GM19452 (cell line): ENCODE measurements around the gene NOVA2.
A peak's percentile ranks its signal among the peaks of the same experiment; 100 is the strongest.

Experiments used
- ATAC-seq: cut with Tn5 transposase; IDR thresholded peaks from one replicate; pipeline ENCODE4 v1.9.1; 2021; ENCODE audit not compliant: unreplicated experiment

The NOVA2 gene

DNA sequence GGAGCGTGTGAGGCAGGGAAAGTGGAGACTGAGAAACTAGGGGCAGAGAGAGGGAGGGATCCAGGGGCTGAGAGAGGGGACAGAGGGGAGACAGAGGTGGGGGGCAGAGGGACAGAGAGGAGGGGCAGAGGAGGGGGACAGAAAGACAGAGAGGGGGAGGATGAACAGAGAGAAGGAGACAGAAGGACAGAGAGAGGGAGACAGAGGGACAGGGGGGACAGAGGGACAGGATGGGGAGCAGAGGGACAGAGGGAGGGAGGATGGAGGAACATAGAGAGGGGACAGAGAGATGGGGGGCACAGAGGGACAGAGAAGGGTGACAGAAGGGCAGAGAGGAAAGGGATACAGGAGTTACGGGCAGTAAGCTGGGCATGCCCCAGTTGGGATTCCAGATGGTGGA, 44.4 kb downstream of the NOVA2 start:
- ATAC-seq = no peak

DNA sequence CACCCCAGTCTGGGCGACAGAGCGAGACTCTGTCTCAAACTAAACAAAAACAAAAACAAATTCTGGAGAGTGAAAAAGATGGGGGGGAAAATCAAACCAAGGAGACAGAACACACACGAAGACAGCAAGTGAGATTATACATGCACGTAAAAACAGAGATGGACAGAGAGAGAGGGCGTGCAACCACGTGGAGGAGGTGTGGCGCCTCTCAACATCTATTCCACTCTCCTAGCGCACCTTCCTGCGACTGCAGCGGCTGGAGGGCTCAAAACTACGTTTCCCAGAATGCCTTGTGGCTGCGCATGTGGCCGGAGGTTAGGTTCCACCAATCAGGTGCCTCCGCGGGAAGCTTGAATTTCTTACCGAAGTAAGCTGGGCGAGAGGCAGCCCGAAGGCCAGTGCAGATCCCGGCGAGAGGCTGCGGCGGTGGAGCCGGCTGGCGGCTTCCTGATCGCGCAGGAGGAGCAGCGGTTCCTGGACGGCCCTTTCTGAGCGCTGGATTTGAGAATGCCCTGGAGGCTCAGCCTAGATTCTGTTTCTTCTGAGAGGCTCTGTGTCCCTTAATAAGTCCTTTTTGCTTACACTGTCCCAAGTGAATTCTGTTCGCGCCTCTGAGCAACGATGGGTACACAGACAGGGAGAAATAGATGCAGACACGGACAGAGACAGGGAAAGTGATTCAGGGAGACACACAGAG, 46.0 kb downstream of the NOVA2 start:
- ATAC-seq = peak; percentile 83

DNA sequence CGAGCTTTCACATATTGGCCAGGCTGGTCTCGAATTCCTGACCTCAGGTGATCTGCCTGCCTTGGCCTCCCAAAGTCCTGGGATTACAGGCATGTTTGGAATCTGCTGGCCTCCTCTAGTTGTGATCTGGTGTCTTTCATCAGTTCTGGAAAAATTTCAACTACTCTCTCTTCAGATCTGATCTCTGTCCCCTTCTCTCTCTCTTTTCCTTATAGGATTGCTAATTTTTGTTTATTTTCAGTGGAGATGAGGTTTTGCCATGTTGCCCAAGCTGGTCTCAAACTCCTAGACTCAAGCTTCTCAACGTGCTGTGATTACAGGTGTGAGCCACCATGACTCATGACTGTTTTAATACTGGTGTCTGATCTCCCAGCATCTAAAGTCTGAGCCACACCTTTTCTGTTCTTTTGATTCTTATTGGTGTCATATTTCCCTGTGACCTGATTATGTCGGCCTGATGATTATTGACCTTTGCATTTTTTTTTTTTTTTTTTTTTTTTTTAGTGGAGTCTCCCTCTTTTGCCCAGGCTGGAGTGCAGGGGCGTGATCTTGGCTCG, 48.7 kb downstream of the NOVA2 start:
- no peak for ATAC-seq

DNA sequence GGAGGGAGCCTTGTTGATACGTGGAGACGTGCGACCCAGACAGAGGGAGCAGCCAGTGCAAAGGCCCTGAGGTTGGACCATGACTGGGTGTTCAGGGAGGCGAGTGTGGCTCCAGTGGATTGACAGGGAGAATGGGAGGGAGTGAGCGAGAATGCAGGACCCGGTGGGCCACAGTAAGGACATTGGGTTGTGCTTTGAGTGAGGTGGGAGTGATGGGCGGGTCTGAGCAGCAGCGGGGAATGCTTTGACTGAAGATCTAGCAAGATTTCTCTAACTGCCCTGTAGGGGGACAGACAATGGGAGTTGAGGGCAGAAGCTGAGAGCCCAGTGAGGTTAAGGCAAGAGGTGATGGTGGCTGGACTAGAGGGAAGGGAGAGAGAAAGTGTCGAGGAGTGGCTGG, 51.4 kb downstream of the NOVA2 start:
- ATAC-seq = no peak

DNA sequence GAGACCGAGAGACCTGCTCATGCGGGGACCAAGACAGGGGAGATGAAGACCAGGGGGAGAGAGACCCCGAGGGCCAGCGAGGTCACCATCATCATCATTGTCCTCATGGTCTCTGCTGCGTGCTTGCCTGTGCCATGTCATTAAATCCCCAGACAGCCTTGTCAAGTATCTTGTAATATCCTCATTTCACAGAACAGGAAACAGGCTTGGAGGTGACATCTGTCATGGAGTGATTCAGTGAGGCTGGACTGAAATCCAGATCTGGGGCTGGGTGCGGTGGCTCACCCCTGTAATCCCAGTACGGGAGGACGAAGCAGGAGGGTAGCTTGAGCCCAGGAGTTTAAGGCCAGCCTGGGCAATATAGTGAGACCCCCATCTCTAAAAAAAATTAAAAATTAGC, 53.2 kb downstream of the NOVA2 start:
- no peak for ATAC-seq

DNA sequence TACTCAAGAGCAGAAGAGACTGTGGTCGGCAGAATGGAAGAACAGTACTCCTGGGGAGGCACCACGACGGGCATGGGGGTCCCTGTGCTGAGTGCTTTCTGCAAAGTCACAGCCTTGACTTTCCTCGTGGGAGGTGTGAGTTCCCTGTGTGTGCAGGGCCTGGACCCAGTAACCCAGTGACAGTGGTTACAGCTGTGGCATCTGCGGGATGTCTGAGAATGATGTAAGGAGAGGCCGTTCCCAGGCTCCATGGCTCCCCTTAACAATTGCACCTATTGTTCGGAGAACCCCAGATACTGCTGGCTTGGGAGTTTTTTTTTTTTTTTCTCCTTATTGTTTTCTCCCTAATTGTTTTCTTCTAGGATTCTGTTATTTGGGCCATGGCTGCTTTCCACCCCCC, 54.0 kb downstream of the NOVA2 start:
- no peak for ATAC-seq

DNA sequence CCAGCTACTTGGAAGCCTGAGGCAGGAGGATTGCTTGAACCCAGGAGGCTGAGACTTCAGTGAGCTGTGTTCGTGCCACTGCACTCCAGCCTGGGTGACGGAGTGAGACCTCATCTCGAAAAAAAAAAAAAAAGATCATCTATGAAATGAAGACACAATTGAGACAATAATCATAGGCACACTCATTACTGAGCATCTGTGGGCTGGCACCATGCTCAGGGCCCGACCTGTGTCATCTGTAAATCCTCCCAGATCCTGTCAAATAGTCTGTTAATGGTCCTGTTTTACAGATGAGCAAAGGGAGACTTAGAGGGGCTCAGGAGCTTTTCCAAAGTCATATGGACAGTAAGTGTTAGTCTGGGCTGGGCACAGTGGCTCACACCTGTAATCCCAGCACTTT, 54.9 kb downstream of the NOVA2 start:
- no peak for ATAC-seq

- ATAC-seq = no peak
Measured at GRCh38 chr19:45917421-45918091, 56.1 kb downstream of the NOVA2 start.

- no peak for ATAC-seq
Measured at GRCh38 chr19:45913874-45914830, 59.5 kb downstream of the NOVA2 start, which contains the start of gene NANOS2. Gene NANOS2 (minus strand): TSS chr19:45914778. CDS start chr19:45914693, 85 bp downstream.

- ATAC-seq = no peak
Measured at GRCh38 chr19:45911291-45911690, 62.4 kb downstream of the NOVA2 start.

DNA sequence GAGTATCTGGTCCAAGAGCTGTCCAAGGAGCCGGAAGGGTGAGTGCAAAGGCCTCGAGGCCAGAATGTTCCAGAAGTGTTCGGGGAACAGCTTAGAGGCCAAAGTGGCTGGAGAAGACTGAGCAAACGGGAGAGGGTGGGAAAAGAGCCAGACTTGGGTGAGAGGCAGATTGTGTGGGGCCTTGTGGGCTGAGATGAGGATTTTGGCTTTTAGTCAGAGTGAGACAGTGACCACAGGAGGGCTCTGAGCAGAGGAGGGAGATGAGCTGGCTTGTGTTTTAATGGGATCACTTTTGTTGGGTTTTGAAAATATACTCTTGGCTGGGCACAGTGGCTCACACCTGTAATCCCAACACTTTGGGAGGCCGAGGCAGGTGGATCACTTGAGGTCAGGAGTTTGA, 64.7 kb downstream of the NOVA2 start:
- no peak for ATAC-seq

GRCh38 chr19:45906221-45906620, 67.4 kb downstream of the NOVA2 start:
- no peak for ATAC-seq

DNA sequence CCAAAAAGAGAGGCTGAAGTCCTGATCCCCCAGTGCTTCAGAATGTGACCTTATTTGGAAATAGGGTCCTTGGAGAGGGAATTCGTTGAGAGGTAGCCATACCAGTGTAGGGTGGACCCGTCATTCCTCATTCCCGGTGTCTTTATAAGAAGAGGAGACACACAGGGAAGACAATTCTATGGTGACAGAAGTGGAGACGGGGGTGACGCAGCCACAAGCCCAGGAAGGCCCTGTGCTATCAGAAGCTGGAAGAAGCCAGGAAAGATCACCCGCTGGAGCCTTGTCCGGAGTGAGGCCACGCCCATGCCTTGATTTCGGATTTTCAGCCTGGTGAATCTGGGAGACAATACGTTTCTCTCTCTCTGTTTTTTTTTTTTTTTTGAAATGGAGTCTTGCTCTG, 68.7 kb downstream of the NOVA2 start:
- no peak for ATAC-seq

DNA sequence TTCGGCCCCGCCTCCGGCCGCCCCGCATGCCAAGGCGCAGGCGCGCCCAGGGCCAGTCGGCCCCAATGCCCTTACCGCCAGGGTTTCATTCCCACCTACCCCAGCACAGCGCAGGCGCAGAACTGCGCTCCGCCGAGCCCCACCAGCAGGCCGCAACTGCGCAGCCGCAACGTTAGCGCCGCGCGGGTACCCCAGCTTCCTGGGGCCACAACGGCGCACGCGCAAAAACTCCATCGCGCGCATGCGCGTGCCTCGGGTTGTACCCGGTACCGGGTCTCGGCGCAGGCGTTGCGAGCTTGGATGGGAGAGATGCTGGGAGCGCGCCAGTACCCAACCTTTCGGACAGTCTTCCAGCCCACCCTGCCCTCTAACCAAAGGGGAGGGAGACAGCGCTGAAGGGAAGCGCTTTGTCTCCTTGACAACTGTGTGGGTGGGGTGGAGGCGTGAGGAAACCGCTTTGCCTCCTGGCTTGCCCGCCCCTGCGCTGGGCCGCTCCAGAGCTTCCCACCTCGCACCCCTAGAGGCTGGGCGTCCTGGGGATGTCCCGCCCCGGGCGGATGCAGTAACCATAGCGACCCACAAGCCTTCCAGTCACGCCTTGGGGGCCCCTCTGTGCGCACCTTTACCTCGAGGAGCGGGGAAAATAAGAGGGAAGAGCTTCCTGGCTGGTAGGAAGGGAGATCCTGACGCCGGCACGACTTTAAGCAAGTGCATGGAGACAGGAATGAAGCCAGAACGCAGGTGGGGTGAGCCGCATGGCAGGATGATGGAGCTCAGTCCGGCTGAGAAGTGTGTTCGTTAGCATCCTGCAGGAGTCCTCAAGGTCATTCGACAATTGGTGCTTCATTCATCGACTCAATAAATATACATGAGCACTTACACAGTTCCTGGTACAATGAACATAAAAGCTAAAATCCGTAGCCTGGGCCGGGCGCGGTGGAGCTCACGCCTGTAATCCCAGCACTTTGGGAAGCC, 70.7 kb downstream of the NOVA2 start:
- peak; percentile 88 for ATAC-seq

DNA sequence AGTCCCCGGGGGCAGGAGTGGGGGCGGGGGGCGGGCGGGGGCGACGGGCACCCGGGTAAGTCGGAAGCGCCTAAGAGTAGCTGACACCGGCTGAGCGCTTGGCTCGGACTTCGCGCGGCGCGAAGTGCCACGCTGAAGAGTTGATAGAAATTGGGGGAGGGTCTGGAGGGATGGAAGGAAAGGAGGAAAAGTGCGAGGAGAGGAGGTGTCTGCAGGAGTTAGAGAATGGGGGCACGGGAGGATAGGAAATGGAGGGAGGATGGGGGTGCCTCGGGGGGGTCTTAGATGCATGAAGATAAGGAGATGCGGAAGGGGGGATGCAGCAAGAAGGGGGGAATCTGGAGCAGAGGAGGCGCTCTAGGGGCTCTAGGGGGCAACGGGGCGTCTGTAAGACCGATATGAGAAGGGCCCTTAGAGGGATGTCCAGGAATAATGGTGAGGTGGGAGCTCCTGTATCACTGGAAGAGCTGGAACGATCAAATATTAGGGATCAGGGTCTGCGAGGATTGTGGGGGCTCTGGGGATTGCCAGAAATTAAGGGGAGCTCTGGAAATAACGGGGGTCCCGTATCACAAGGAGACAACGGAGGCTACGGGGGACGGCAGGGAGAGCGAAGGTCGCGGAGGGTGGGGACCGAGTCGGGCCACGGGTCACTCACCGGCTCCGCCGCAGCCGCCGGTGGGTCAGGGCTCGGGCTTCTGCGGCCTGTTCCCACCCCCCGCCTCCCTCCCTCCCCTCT, 71.6 kb downstream of the NOVA2 start, which contains the start of gene MYPOP:
MYPOP (minus strand) TSS at position 702 of the 739 bp plus-strand sequence. CDS start 840 bp downstream, outside the sequence.
- no peak for ATAC-seq

GRCh38 chr19:45901432-45901911, 72.2 kb downstream of the NOVA2 start:
- no peak for ATAC-seq

DNA sequence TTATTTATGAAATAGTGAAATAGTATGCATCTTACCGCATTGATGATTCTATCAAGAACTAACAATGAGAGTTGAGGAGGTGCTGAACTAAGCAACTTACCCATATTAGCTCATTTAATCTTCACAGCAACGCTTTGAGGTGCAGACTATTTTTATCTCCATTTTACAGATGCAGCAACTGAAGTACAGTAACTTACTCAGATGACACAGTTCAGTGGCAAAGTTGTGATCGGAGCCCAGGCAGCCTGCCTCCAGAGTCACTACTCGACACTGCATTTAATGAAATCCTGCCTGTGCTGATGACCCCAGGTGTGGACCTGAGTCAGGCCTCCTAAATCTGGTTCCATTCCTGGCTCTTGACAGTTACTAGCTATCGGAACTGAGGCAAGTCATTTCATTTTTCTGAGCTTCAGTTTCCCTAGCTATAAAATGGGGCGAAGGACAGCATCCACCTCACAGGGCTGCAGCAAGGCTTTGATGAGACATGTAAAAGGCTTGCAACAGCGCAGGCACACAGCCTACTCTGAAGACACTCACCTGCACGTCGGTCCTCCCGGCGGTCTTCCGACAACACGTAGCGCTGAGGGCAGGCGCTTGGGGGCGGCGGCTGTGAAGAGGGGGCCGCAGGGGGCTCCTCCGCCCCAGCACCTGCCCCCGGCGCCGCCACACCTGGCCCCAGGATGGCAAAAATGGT, 72.8 kb downstream of the NOVA2 start:
- no peak for ATAC-seq

GRCh38 chr19:45899919-45900589, 73.6 kb downstream of the NOVA2 start:
- no peak for ATAC-seq
